Measurements from ENCODE around the gene SPDEF. TPM values are rescaled to one million over a fixed set of nuclear protein-coding genes. Genes with fewer than 3 reads are reported as not detected.
A peak's percentile ranks its signal among the peaks of the same experiment; 100 is the strongest.

Gene SPDEF
- total RNA-seq, 1 donor from 2014 or later: not detected

DNA sequence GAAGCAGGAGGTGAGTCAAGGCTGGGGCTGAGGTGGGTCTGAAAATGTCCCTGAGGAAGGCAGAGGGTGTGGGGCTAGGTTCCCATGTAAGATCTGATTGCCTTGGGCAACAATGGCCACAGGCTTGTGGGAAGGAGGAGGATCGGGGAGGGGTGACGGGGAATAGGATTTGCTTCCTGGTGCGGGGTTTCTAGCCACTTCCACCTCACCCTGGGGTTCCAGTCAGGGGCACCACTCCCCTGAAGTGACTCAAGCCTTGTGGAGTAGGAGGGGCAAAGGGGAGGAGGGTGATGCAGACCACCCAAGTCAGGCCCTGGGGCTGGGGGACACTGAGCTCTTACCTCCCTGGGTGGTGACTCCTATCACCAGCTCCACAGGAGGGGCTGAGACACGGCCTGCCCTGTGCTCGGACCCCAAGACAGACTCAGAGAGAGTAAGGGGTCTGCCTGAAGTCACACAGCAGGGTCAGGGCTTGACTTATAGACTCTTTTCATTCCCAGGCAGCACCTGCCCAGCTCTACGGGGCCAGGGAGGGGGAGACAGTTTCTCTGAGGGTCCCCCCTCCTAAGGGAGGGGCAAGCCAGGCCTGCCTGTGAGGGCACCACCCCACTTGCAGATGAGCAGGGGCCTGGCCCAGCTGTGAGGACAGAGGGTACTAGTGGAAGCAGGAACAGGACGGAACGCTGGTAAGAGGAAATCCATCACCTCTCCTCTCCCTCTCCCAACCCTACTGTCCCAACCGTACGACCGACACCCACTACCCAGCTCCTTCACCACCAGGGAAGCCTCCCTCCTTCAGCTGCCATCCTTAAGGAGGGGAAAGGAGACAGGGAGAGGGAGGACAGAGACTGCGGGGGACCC lies 12.4 kb upstream of the SPDEF start:
- Histone ChIP-seq H3K9ac (no peak overlapping the region), H4K20me1 (ENCODE audit: low read depth) (no peaks in the 10 kb centered on the region), H3K27ac (no peak overlapping the region), H3K79me2 (ENCODE audit: low read depth) (no peaks in the 10 kb centered on the region), H3K4me1 (peaks cover 16% of the 10 kb centered on the region), H3K36me3 (no peaks in the 10 kb centered on the region), H3K4me2 (no peak overlapping the region), H2AFZ (replicated peaks) (no peak overlapping the region), H3K4me3 (no peak overlapping the region), H3K9me3 (ENCODE audit: low read depth) (no peaks in the 10 kb centered on the region), H3K27me3 (no peaks in the 10 kb centered on the region), H3F3A (ENCODE audit: low read depth) (no peaks in the 10 kb centered on the region)
- H3K27me3 Mint-ChIP-seq (ENCODE audit: insufficient read depth, low read depth): peaks cover 8% of the 10 kb centered on the region
- peaks cover 24% of the 10 kb centered on the region for H3K4me1 Mint-ChIP-seq
- no peaks in the 10 kb centered on the region for H3K9me3 Mint-ChIP-seq
- TF ChIP-seq EZH2phosphoT487 (IDR thresholded peaks at IDR 0.05) (no peak), EZH2 (IDR thresholded peaks at IDR 0.05) (no peak)
- TF ChIP-seq, protein P1, sequence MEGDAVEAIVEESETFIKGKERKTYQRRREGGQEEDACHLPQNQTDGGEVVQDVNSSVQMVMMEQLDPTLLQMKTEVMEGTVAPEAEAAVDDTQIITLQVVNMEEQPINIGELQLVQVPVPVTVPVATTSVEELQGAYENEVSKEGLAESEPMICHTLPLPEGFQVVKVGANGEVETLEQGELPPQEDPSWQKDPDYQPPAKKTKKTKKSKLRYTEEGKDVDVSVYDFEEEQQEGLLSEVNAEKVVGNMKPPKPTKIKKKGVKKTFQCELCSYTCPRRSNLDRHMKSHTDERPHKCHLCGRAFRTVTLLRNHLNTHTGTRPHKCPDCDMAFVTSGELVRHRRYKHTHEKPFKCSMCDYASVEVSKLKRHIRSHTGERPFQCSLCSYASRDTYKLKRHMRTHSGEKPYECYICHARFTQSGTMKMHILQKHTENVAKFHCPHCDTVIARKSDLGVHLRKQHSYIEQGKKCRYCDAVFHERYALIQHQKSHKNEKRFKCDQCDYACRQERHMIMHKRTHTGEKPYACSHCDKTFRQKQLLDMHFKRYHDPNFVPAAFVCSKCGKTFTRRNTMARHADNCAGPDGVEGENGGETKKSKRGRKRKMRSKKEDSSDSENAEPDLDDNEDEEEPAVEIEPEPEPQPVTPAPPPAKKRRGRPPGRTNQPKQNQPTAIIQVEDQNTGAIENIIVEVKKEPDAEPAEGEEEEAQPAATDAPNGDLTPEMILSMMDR (IDR thresholded peaks at IDR 0.05): no peak
- H3K4me3 Mint-ChIP-seq: no peak overlapping the region
- DNase-seq (ENCODE audit: low spot score): no peak
- peak overlapping the region; percentile 70 for H3K27ac Mint-ChIP-seq
- H3K36me3 Mint-ChIP-seq: no peaks in the 10 kb centered on the region

DNA sequence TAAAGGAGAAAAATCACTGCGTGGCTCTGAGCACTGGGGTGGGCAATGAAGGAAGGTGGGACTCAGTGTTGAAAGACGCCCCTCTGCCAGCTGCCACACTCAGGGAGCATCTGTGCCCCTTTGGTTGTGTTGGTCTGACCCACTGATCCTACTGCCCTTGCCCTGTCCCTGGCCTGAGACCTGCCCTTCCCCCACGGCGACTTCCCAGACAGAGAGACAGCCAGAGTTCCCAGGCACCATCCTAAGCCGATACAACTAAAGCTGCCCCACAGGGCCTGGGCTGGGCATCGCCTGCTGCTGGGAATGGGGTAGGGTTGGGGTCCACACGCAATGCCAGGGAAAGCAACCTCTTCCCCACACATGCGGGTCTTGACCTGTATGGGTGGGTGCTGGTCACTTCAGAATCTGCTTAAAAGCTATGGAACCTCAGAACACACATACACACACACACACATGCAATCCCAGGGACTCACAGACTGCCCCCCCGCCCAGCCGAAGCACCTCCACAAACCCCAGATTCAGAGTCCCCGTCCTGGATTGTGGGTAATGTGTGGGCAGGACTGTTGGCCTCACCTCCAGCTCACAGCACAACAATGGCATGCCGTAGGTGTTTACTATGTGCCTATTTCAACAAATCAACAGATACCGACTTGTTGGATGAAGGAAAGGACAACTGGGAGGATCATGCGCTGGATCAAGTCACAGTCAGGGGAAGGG lies 10.9 kb upstream of the SPDEF start:
- Histone ChIP-seq H3K4me3 (no peak overlapping the region), H3K9ac (no peak overlapping the region), H3K27me3 (no peaks in the 10 kb centered on the region), H3K36me3 (no peaks in the 10 kb centered on the region), H2AFZ (replicated peaks) (no peak overlapping the region), H3K9me3 (ENCODE audit: low read depth) (no peaks in the 10 kb centered on the region), H3K79me2 (ENCODE audit: low read depth) (no peaks in the 10 kb centered on the region), H4K20me1 (ENCODE audit: low read depth) (no peaks in the 10 kb centered on the region), H3F3A (ENCODE audit: low read depth) (no peaks in the 10 kb centered on the region), H3K4me1 (peaks cover 16% of the 10 kb centered on the region), H3K4me2 (no peak overlapping the region), H3K27ac (no peak overlapping the region)
- Mint-ChIP-seq H3K36me3 (no peaks in the 10 kb centered on the region), H3K4me1 (peaks cover 22% of the 10 kb centered on the region), H3K4me3 (no peak overlapping the region), H3K27ac (peak overlapping the region; percentile 57), H3K27me3 (ENCODE audit: insufficient read depth, low read depth) (peaks cover 8% of the 10 kb centered on the region), H3K9me3 (no peaks in the 10 kb centered on the region)
- TF ChIP-seq, protein P1 (IDR thresholded peaks at IDR 0.05): no peak
- no peak for TF ChIP-seq EZH2phosphoT487 (IDR thresholded peaks at IDR 0.05)
- TF ChIP-seq EZH2 (IDR thresholded peaks at IDR 0.05): no peak
- DNase-seq (ENCODE audit: low spot score): no peak

DNA sequence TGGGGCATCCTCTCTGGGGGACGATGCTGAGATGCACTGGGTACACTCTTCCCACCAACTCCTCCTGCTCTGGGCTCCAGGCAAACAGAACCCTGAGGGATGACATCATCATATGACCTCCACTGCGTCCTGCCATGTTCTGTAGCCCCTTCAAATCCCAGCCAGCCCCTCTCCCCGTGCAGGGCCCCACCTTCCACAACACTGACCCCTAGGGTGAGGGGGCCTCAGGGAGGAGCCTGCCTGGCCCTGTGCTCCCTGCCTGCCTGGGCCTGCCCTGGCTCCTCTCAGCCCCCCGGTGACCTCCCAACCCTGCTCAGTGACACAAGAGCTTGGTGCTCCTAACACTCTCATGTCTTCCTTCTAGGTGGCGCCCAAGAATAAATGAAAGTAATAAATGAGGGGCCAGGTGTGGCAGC lies 9.6 kb upstream of the SPDEF start:
- no peaks in the 10 kb centered on the region for H3K9me3 Mint-ChIP-seq
- H3K9ac ChIP-seq: no peak overlapping the region
- no peak overlapping the region for H3K4me2 ChIP-seq
- TF ChIP-seq EZH2 (IDR thresholded peaks at IDR 0.05): no peak
- TF ChIP-seq, protein P1 (IDR thresholded peaks at IDR 0.05): no peak
- no peak for TF ChIP-seq EZH2phosphoT487 (IDR thresholded peaks at IDR 0.05)
- no peak overlapping the region for H3K4me3 Mint-ChIP-seq
- H3K36me3 Mint-ChIP-seq: no peaks in the 10 kb centered on the region
- H3K79me2 ChIP-seq (ENCODE audit: low read depth): no peaks in the 10 kb centered on the region
- H3K4me3 ChIP-seq: no peak overlapping the region
- no peaks in the 10 kb centered on the region for H3K9me3 ChIP-seq (ENCODE audit: low read depth)
- H3K27me3 ChIP-seq: no peaks in the 10 kb centered on the region
- peaks cover 21% of the 10 kb centered on the region for H3K4me1 Mint-ChIP-seq
- peaks cover 8% of the 10 kb centered on the region for H3K27me3 Mint-ChIP-seq (ENCODE audit: insufficient read depth, low read depth)
- no peak overlapping the region for H2AFZ ChIP-seq (replicated peaks)
- no peaks in the 10 kb centered on the region for H3F3A ChIP-seq (ENCODE audit: low read depth)
- DNase-seq (ENCODE audit: low spot score): no peak
- H3K36me3 ChIP-seq: no peaks in the 10 kb centered on the region
- H3K4me1 ChIP-seq: peaks cover 18% of the 10 kb centered on the region
- H3K27ac ChIP-seq: no peak overlapping the region
- no peaks in the 10 kb centered on the region for H4K20me1 ChIP-seq (ENCODE audit: low read depth)
- no peak overlapping the region for H3K27ac Mint-ChIP-seq
